VCaP (cell line): Measurements from ENCODE around the gene ATXN2.
A peak's percentile ranks its signal among the peaks of the same experiment; 100 is the strongest.

Source experiments
- H3K27ac ChIP-seq: fragments of 450-650 bp; 2 replicates; pipeline ENCODE4 v1.5.1; 2017
- CTCF ChIP-seq: fragments of 450-650 bp; conservative IDR thresholded peaks from 2 replicates; pipeline ENCODE4 v1.5.1; 2017; ENCODE audit warnings: mild to moderate bottlenecking, moderate library complexity

Gene ATXN2

GRCh38 chr12:111411185-111411764 lies 187.8 kb downstream of the ATXN2 start:
- no peak overlapping the region for H3K27ac ChIP-seq
- no peak for TF ChIP-seq CTCF

GRCh38 chr12:111410431-111411184 lies 188.5 kb downstream of the ATXN2 start:
- peak overlapping the region; percentile 29; the same call in 1 of the 2 replicates for H3K27ac ChIP-seq
- TF ChIP-seq CTCF = no peak

- peak overlapping the region; percentile 29; the same call in 1 of the 2 replicates for H3K27ac ChIP-seq
- no peak for TF ChIP-seq CTCF
These were observed 189.2 kb downstream of the ATXN2 start for GRCh38 chr12:111409780-111410430.

- TF ChIP-seq CTCF = no peak
- no peak overlapping the region for H3K27ac ChIP-seq
These were observed 189.7 kb downstream of the ATXN2 start for GRCh38 chr12:111409403-111409779.

GRCh38 chr12:111408686-111409402 lies 190.3 kb downstream of the ATXN2 start:
- TF ChIP-seq CTCF = no peak
- no peak overlapping the region for H3K27ac ChIP-seq

- TF ChIP-seq CTCF = no peak
- H3K27ac ChIP-seq = no peak overlapping the region
These were observed 191.0 kb downstream of the ATXN2 start for GRCh38 chr12:111408116-111408440.

- H3K27ac ChIP-seq = no peak overlapping the region
- TF ChIP-seq CTCF = no peak
These were observed 191.6 kb downstream of the ATXN2 start for GRCh38 chr12:111407377-111408115.
